Keratinocyte (primary cell): ENCODE data around the gene ATP2B2.

Experiments used
- EZH2 ChIP-seq: IDR thresholded peaks from one replicate; pipeline ENCODE4 v1.6.1; 2012; ENCODE audit warnings: inconsistent platforms, mild to moderate bottlenecking, low read length, moderate library complexity
- TF ChIP-seq, protein P1 (sequence below), 3 experiments: IDR thresholded peaks in 1 of 3; conservative IDR thresholded peaks in 1 of 3; optimal IDR thresholded peaks in 1 of 3; 2 replicates in 2 of 3; 3 replicates in 1 of 3; pipeline versions ENCODE3 to v1.5.1; 2011; ENCODE audit warnings: low read length in 3 of 3, mild to moderate bottlenecking in 3 of 3, moderate library complexity in 2 of 3, control low read depth in 1 of 3, inconsistent platforms in 1 of 3; ENCODE audit not compliant: insufficient read depth in 2 of 3; ENCODE audit errors: extremely low read depth in 1 of 3

- TF ChIP-seq, protein P1, sequence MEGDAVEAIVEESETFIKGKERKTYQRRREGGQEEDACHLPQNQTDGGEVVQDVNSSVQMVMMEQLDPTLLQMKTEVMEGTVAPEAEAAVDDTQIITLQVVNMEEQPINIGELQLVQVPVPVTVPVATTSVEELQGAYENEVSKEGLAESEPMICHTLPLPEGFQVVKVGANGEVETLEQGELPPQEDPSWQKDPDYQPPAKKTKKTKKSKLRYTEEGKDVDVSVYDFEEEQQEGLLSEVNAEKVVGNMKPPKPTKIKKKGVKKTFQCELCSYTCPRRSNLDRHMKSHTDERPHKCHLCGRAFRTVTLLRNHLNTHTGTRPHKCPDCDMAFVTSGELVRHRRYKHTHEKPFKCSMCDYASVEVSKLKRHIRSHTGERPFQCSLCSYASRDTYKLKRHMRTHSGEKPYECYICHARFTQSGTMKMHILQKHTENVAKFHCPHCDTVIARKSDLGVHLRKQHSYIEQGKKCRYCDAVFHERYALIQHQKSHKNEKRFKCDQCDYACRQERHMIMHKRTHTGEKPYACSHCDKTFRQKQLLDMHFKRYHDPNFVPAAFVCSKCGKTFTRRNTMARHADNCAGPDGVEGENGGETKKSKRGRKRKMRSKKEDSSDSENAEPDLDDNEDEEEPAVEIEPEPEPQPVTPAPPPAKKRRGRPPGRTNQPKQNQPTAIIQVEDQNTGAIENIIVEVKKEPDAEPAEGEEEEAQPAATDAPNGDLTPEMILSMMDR (optimal IDR thresholded peaks at IDR 0.05 in 1 of 3, IDR thresholded peaks at IDR 0.05 in 1 of 3, conservative IDR thresholded peaks at IDR 0.05 in 1 of 3; ENCODE audit: extremely low read depth in 1 of 3, insufficient read depth in 2 of 3, low read length in 3 of 3), result no peak
- no peak for TF ChIP-seq EZH2
Observed at GRCh38 chr3:10519236-10519635, 13.8 kb upstream of the ATP2B2 start.
